HepG2 (cell line): ENCODE measurements around the gene ADCK2. TPM values are rescaled to one million over a fixed set of nuclear protein-coding genes. Genes with fewer than 3 reads are reported as not detected.

Experiments
- ARNT2 ChIP-seq: sonication (generic); formaldehyde crosslinking; IDR thresholded peaks from 2 replicates; pipeline ENCODE4 v1.8.0; 2022; ENCODE audit warnings: mild to moderate bottlenecking, low read depth, missing genetic modification reagents, moderate library complexity
- FOXJ3 ChIP-seq: sonication (generic); formaldehyde crosslinking; IDR thresholded peaks from 2 replicates; pipeline ENCODE4 v1.4.0; 2020; ENCODE audit warnings: missing genetic modification reagents, mild to moderate bottlenecking, borderline replicate concordance
- FOXM1 ChIP-seq: sonication (generic); formaldehyde crosslinking; IDR thresholded peaks from 2 replicates; pipeline ENCODE4 v1.5.0; 2020; ENCODE audit warnings: missing genetic modification reagents
- FOXO1 ChIP-seq: sonication (generic); formaldehyde crosslinking; IDR thresholded peaks from 2 replicates; pipeline ENCODE4 v1.4.0; 2020; ENCODE audit warnings: missing genetic modification reagents
- HCFC1 ChIP-seq: fragments of 150-350 bp; IDR thresholded peaks from 2 replicates; pipeline ENCODE4 v1.6.1; 2014; ENCODE audit warnings: low read depth, low read length
- HIVEP1 ChIP-seq: sonication (generic); formaldehyde crosslinking; IDR thresholded peaks from 2 replicates; pipeline ENCODE4 v1.4.0; 2020; ENCODE audit warnings: mild to moderate bottlenecking, missing genetic modification reagents
- ISL2 ChIP-seq: sonication (generic); formaldehyde crosslinking; IDR thresholded peaks from 2 replicates; pipeline ENCODE4 v1.5.0; 2020; ENCODE audit warnings: missing genetic modification reagents
- PCBP1 ChIP-seq: fragments of 200-400 bp; formaldehyde crosslinking; IDR thresholded peaks from 2 replicates; pipeline ENCODE4 v1.6.1; 2017; ENCODE audit warnings: mild to moderate bottlenecking, low read depth, low read length, borderline replicate concordance
- RNF2 ChIP-seq: fragments of 450-650 bp; conservative IDR thresholded peaks from 2 replicates; pipeline ENCODE4 v1.6.1; 2016; ENCODE audit warnings: low read depth
- ZNF446 ChIP-seq: sonication (generic); formaldehyde crosslinking; IDR thresholded peaks from 2 replicates; pipeline ENCODE4 v1.5.0; 2020; ENCODE audit warnings: mild to moderate bottlenecking, missing genetic modification reagents
- ZSCAN12 ChIP-seq: sonication (generic); formaldehyde crosslinking; IDR thresholded peaks from 2 replicates; pipeline ENCODE4 v1.9.0; 2021; ENCODE audit warnings: mild to moderate bottlenecking, missing genetic modification reagents
- polyA plus RNA-seq, 8 experiments: library from polyadenylated mRNA; depleted of rRNA in 3 of 8; stranded (reverse) in 7 of 8; unstranded in 1 of 8; fragments of >200 nt; fragmentation: Illumina TruSeq in 4 of 8; extraction: Trizol in 4 of 8; gene quantifications; 2 replicates each; pipeline versions ENCODE4 v1.2.1 to v1.2.3, GENCODE V29; 2011 to 2016; ENCODE audit warnings: low read depth in 4 of 8, missing spikeins in 1 of 8, mixed read lengths in 1 of 8; ENCODE audit not compliant: insufficient read depth in 1 of 8
- total RNA-seq, 5 experiments: library from RNA; depleted of rRNA; stranded (reverse); fragments of >200 nt; fragmentation: Illumina TruSeq; extraction: Trizol; gene quantifications; 2 replicates each; pipeline ENCODE4 v1.2.3, GENCODE V29; 2016; ENCODE audit warnings: low read depth in 1 of 5
- TF ChIP-seq, protein P1 (sequence below): sonication (generic); formaldehyde crosslinking; IDR thresholded peaks from 2 replicates; pipeline ENCODE4 v1.4.0; 2020; ENCODE audit warnings: missing genetic modification reagents, mild to moderate bottlenecking, borderline replicate concordance
- TF ChIP-seq, protein P2 (sequence below): sonication (generic); formaldehyde crosslinking; IDR thresholded peaks from 2 replicates; pipeline ENCODE4 v1.4.0; 2020; ENCODE audit warnings: missing genetic modification reagents
- TF ChIP-seq, protein P3 (sequence below), 2 experiments: sonication (generic) in 1 of 2; formaldehyde crosslinking in 1 of 2; IDR thresholded peaks; 2 replicates each; pipeline versions ENCODE4 v1.4.0 to v1.6.1; 2016 to 2020; ENCODE audit warnings: borderline replicate concordance in 1 of 2, low read depth in 1 of 2, mild to moderate bottlenecking in 1 of 2, missing genetic modification reagents in 1 of 2
- TF ChIP-seq, protein P4 (sequence below): sonication (generic); formaldehyde crosslinking; IDR thresholded peaks from 2 replicates; pipeline ENCODE4 v1.8.0; 2022; ENCODE audit warnings: low read depth, missing genetic modification reagents
- TF ChIP-seq, protein P5 (sequence below): IDR thresholded peaks from 2 replicates; pipeline ENCODE4 v1.6.1; 2016; ENCODE audit warnings: mild to moderate bottlenecking

The ADCK2 gene
- total and polyA plus RNA-seq, 2 of the 13 experiments (the other 11 are each of a cell fraction or from before 2014, with no cell fraction given) = 8.6 to 18.8 TPM

DNA sequence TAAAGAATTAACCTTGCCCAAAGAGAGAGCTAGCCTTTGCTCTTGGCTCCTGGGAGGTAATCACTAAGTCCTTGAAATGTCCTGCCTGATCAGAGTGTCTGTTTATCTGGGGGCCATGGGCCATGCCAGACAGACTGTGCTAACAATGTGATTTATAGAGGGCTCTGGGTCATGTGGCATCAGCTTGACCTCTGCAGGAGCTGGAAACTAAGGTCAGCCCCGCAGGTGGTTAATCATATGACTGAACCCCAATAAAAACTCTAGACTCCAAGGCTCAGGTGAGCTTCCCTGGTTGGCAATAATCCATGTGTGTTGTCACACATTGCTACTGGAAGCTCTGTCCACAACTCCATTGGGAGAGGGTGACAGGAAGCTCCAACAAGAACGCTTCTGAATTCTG, 71.3 kb downstream of the ADCK2 start (continued):
- TF ChIP-seq FOXJ3 (CRISPR knock-in tag) = peak; percentile 73; the same call in 1 of the 2 replicates
- TF ChIP-seq RNF2 = no peak
- TF ChIP-seq HIVEP1 (CRISPR knock-in tag) = no peak
- no peak for TF ChIP-seq FOXM1 (CRISPR knock-in tag)
- no peak for TF ChIP-seq ZSCAN12 (CRISPR knock-in tag)
- no peak for TF ChIP-seq PCBP1
- TF ChIP-seq, protein P1, sequence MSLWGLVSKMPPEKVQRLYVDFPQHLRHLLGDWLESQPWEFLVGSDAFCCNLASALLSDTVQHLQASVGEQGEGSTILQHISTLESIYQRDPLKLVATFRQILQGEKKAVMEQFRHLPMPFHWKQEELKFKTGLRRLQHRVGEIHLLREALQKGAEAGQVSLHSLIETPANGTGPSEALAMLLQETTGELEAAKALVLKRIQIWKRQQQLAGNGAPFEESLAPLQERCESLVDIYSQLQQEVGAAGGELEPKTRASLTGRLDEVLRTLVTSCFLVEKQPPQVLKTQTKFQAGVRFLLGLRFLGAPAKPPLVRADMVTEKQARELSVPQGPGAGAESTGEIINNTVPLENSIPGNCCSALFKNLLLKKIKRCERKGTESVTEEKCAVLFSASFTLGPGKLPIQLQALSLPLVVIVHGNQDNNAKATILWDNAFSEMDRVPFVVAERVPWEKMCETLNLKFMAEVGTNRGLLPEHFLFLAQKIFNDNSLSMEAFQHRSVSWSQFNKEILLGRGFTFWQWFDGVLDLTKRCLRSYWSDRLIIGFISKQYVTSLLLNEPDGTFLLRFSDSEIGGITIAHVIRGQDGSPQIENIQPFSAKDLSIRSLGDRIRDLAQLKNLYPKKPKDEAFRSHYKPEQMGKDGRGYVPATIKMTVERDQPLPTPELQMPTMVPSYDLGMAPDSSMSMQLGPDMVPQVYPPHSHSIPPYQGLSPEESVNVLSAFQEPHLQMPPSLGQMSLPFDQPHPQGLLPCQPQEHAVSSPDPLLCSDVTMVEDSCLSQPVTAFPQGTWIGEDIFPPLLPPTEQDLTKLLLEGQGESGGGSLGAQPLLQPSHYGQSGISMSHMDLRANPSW (CRISPR knock-in tag) = peak; percentile 47; the same call in 1 of the 2 replicates
- peak; percentile 60 for TF ChIP-seq ISL2 (CRISPR knock-in tag)
- TF ChIP-seq ARNT2 (CRISPR knock-in tag) = no peak
- TF ChIP-seq, protein P2, sequence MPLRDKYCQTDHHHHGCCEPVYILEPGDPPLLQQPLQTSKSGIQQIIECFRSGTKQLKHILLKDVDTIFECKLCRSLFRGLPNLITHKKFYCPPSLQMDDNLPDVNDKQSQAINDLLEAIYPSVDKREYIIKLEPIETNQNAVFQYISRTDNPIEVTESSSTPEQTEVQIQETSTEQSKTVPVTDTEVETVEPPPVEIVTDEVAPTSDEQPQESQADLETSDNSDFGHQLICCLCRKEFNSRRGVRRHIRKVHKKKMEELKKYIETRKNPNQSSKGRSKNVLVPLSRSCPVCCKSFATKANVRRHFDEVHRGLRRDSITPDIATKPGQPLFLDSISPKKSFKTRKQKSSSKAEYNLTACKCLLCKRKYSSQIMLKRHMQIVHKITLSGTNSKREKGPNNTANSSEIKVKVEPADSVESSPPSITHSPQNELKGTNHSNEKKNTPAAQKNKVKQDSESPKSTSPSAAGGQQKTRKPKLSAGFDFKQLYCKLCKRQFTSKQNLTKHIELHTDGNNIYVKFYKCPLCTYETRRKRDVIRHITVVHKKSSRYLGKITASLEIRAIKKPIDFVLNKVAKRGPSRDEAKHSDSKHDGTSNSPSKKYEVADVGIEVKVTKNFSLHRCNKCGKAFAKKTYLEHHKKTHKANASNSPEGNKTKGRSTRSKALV (CRISPR knock-in tag) = no peak; the same call in 1 of the 2 replicates
- TF ChIP-seq HCFC1 = no peak
- no peak for TF ChIP-seq ZNF446 (CRISPR knock-in tag)
- TF ChIP-seq, protein P3, sequence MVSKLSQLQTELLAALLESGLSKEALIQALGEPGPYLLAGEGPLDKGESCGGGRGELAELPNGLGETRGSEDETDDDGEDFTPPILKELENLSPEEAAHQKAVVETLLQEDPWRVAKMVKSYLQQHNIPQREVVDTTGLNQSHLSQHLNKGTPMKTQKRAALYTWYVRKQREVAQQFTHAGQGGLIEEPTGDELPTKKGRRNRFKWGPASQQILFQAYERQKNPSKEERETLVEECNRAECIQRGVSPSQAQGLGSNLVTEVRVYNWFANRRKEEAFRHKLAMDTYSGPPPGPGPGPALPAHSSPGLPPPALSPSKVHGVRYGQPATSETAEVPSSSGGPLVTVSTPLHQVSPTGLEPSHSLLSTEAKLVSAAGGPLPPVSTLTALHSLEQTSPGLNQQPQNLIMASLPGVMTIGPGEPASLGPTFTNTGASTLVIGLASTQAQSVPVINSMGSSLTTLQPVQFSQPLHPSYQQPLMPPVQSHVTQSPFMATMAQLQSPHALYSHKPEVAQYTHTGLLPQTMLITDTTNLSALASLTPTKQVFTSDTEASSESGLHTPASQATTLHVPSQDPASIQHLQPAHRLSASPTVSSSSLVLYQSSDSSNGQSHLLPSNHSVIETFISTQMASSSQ (IDR thresholded peaks at IDR 0.05; ENCODE audit: low read depth) = 0 out of 2 replicates have a peak, but pooled peaks have one; percentile 19
- TF ChIP-seq, protein P3 (CRISPR knock-in tag; IDR thresholded peaks at IDR 0.05; ENCODE audit: borderline replicate concordance) = peak; percentile 25; the same call in 1 of the 2 replicates
- TF ChIP-seq FOXO1 (CRISPR knock-in tag) = peak; percentile 65; the same call in 1 of the 2 replicates
- TF ChIP-seq, protein P4, sequence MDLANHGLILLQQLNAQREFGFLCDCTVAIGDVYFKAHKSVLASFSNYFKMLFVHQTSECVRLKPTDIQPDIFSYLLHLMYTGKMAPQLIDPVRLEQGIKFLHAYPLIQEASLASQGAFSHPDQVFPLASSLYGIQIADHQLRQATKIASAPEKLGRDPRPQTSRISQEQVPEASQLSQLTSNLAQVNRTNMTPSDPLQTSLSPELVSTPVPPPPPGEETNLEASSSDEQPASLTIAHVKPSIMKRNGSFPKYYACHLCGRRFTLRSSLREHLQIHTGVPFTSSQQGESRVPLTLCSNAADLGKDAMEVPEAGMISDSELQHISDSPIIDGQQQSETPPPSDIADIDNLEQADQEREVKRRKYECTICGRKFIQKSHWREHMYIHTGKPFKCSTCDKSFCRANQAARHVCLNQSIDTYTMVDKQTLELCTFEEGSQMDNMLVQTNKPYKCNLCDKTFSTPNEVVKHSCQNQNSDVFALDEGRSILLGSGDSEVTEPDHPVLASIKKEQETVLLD (CRISPR knock-in tag) = no peak
- TF ChIP-seq, protein P5, sequence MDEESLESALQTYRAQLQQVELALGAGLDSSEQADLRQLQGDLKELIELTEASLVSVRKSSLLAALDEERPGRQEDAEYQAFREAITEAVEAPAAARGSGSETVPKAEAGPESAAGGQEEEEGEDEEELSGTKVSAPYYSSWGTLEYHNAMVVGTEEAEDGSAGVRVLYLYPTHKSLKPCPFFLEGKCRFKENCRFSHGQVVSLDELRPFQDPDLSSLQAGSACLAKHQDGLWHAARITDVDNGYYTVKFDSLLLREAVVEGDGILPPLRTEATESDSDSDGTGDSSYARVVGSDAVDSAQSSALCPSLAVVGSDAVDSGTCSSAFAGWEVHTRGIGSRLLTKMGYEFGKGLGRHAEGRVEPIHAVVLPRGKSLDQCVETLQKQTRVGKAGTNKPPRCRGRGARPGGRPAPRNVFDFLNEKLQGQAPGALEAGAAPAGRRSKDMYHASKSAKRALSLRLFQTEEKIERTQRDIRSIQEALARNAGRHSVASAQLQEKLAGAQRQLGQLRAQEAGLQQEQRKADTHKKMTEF (CRISPR knock-in tag) = peak; percentile 21; the same call in 1 of the 2 replicates
